Measurements from ENCODE around the gene HOTAIR.

DNA sequence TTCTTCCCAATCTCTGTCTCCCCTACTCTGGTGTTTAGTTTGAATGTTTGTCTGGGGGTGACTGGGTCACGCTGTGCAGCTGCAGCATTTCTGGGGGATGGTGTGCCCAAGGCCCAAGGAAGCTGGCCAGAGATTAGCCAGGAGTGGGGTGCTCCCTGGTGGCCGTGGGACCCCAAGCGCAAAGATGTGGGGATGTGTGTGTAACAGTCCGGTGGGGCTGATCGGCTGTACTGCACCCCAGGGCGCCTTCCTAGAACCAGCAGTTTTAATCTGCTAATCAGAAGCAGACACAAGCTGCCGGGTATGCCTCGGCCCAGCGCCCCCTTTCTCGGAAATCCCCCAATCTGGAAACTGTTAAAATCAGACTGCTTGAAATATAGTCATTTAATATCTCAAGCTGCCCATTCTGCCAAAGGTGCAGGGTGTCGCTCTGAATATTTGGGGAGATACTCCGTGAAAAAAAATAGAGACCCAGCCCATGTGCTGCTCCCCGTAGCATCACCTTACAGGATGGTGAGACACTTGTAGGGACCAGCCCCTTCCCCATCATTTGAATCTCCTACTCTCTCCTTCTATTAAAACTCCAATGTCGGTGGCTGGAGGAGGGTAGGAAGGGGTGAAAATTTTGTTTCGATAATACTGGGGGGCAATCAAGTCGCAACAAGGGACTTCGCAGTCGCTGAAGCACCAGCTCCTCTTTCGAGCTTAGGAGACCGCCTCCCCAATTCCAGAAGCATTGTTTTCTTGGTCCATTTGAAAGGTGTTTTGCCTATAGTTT is 29.5 kb upstream of the HOTAIR start:
- TF ChIP-seq POLR2A (IDR thresholded peaks at IDR 0.05), result no peak
- TF ChIP-seq, protein P1, sequence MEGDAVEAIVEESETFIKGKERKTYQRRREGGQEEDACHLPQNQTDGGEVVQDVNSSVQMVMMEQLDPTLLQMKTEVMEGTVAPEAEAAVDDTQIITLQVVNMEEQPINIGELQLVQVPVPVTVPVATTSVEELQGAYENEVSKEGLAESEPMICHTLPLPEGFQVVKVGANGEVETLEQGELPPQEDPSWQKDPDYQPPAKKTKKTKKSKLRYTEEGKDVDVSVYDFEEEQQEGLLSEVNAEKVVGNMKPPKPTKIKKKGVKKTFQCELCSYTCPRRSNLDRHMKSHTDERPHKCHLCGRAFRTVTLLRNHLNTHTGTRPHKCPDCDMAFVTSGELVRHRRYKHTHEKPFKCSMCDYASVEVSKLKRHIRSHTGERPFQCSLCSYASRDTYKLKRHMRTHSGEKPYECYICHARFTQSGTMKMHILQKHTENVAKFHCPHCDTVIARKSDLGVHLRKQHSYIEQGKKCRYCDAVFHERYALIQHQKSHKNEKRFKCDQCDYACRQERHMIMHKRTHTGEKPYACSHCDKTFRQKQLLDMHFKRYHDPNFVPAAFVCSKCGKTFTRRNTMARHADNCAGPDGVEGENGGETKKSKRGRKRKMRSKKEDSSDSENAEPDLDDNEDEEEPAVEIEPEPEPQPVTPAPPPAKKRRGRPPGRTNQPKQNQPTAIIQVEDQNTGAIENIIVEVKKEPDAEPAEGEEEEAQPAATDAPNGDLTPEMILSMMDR (IDR thresholded peaks at IDR 0.05), result no peak
- no peak for TF ChIP-seq EP300 (IDR thresholded peaks at IDR 0.05)
